Ovary (tissue), 3 donors: ENCODE results near the gene SRP19.

Experiments
- CTCF ChIP-seq, 3 donors: fragments of 450-650 bp in 2 of 3; fragments of 200-600 bp in 1 of 3; IDR thresholded peaks; one replicate each; pipeline versions ENCODE4 v1.5.1 to v1.8.0; 2016 to 2022; ENCODE audit warnings: antibody characterized with exemption in 3 of 3, mild to moderate bottlenecking in 1 of 3
- EP300 ChIP-seq: sonication (generic); formaldehyde crosslinking; IDR thresholded peaks from one replicate; pipeline ENCODE4 v1.6.1; 2017; ENCODE audit warnings: antibody characterized with exemption
- POLR2A ChIP-seq: fragments of 450-650 bp; IDR thresholded peaks from one replicate; pipeline ENCODE4 v1.6.1; 2017; ENCODE audit warnings: antibody characterized with exemption, mild to moderate bottlenecking, moderate library complexity
- donor health status: DM: no; HTN: no; CAD: no.

GRCh38 chr5:112883192-112883591 is 22.1 kb downstream of the SRP19 start:
- TF ChIP-seq EP300, result no peak
- no peak for TF ChIP-seq POLR2A
- TF ChIP-seq CTCF (IDR thresholded peaks at IDR 0.05), result no peak
